ENCODE data around the gene DNM1.
A peak's percentile ranks its signal among the peaks of the same experiment; 100 is the strongest.

The DNM1 gene

DNA sequence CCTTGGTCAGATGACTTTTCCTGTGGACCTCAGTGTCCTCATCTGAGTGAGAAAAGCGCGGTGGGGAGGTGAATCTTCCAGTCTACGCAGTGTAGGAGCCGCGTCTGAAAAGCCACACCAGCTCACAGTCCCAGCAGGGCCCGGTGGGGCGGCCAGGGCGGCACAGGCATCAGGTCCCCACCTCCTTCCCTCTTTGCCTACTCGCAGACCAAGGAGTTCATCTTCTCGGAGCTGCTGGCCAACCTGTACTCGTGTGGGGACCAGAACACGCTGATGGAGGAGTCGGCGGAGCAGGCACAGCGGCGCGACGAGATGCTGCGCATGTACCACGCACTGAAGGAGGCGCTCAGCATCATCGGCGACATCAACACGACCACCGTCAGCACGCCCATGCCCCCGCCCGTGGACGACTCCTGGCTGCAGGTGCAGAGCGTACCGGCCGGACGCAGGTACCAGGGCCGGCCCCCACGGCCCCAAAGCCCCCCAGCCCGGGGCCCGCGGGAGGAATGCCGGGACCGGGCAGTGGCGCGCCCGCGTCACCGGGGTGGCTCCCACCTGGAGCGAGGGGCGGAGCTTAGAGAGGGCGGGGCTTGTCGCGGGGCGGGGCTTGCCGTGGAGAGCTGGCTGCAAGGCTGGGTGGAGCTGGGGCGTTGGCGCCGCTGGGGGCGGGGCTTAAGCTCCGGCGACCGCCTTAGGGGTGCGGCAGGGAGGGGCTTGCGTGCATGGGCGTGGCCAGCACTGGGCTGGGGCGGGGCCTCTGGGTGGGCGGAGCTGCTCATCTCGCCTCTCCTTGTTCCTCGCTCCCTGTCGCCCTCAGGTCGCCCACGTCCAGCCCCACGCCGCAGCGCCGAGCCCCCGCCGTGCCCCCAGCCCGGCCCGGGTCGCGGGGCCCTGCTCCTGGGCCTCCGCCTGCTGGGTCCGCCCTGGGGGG is 47.0 kb downstream of the DNM1 start:
- DNase-seq = peak in 32 of 56 donors; percentile 12 to 86 (median 45)

DNA sequence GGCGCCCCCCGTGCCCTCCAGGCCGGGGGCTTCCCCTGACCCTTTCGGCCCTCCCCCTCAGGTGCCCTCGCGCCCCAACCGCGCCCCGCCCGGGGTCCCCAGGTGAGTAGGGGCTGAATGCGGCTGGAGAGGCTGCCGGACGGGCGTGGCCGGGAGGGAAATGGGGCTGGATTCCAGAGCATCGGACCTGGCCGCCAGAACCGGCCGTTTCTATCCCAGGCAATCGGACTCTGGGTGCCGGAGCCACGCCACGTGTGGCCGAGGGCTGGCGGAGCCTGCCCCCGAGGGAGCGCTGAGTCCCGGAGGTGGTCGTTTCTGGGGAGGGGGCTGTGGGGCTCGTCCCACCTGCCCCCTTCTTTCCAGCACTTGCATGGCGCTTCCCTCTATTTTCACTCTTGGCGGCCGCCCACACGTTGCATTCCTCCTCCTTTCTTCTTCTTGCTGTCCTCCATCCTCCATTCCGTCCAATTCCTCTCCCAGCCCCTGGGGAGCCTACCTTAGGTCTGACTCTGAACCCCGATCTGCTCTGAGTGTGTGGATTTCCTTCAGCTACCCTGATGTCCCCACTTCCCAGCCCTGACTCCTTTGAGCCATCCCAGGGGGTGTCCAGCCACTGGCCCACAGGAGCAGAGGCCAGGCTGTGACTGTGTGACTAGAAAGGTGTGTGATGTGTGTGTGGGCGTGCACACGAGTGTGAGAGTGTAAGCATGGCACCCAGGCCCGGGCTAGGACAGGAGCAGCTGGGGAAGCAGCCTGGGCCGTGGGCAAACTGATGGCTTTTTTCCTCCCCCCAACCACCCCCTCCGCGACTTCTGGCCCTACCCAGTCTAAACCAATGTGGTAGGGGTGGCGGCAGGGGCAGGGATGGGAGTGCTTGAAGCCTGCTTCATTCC is 47.9 kb downstream of the DNM1 start:
- DNase-seq = no peak

DNA sequence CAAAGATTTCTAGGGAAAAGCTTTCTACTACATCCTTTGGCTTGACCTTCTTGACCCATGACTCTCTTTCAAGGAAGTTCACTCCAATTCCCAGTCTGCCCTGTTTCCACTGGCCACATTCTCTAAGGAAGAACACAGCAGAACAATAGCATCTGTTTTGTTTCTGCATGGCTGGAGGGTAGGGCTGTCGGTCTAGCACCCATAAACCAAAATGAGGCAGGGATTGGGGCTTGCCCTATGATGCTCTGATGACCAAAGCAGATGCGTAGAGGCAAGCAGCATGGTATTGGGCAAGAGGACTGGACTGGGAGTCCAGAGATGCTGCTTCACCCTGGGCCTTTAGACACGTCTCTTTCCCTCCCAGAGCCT is 48.5 kb downstream of the DNM1 start:
- no peak for DNase-seq

DNA sequence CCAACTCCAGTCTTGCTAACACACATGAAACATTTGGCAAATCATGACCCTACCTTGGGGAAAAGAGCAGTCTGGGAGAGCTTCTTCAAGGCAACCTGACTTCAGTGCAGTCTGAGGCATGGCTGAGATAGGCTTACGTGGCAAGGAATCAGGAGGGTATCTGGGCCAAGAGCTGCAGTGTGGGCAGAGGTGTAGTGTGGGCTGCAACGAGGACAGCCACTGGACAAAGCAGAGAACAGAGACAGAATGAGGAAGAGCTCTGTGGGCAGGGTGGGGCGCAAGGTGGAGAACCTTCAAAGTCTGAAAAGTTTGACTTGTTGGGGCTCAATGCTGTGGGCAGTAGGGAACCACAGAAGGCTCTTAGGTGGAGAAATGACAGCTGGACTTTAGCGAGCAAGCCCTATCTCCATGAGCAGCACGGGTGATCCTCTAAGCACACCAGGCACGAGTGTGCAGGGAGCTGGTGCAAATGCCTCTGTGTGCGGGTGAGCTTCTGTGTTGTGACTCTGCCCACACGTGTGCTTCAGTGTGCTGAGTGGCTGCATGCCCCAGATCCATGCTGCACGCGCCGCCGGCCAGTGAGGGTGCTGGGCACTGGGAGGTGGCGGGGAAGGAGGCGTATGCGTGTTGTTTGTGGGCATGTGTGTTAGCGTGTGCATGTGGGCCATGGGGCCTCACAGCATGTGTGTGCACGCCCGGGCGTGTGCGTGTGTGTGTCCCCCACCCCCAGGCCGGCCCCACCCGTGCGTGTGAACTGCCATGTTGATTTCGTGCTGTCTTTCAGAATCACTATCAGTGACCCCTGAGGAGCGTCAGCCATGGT is 49.3 kb downstream of the DNM1 start:
- no peak for DNase-seq

DNA sequence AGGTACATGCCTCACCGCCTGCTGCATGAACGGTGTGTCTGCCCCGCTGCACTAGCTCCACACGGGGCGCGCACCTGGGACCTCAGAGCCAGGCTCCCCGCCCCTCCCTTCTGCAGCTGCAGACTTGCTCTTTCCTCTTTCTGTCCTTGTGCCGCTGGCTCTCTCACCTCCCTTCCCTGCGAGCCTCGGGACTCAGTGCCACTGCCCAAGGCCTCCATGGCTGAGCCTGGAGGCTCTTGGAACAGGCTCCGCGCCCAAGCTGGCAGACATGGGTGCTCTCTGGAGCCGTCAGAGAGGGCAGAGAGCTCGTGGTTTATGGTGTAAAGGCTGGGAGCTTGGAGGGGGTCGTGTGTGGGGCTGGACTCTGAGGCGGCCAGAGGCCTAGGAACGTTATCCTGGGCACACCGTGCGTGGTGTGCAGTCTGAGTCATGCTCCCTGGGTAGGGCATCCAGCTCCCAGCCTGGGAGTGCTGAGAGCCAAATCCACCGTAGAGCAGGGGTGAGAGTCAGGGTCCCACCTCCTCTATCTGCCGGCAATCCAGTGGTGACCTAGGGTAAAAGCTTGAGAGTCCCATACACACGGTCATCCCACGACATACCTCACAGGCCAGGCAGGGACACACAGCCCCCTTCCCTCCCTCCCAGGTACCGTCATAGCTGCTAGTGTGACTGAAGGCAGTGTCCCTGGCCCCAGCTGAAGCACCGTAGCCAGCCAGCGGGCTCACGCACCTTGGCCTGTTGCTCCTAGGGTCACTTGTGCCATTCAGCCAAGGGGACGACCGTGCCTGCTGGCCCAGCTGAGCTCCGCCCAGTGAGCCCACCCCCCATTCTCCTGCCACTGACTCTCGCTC is 50.2 kb downstream of the DNM1 start:
- DNase-seq = no peak

DNA sequence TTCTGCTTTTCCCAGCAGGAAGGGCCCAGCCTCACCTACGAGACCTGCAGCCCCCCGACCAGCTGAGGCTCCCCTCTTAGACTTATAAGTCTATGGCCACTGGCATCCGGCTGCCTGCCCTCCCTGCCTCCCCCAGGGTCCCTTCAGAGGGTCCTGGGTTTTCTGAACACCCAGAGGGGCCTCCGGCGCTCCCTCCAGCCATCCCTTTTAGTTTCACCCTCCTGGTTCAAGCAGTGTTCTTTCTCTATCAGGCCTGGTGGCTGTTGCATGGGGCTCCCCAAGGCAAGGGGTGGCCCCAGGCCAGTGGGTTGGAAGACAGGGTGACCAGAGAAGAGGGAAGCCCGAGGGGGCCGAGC is 50.8 kb downstream of the DNM1 start:
- no peak for DNase-seq

DNA sequence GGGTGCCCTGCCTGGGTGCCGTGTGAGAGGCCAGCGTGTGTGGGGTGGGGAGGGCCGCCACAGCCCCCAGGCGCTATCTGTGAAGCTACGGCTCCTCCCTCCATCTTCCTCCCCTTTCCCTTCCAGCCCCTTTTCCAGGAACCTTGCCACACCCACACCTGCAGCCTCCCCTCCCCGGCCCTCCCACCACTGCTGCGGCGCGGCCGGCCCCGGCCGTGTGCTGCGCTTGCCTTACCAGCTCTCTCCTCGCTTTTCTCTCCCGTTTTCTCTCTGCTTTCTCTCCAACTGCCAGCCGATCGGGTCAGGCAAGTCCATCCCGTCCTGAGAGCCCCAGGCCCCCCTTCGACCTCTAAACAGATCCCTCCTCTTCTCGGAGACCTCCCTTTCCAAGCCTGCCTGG is 51.2 kb downstream of the DNM1 start:
- no peak for DNase-seq

DNA sequence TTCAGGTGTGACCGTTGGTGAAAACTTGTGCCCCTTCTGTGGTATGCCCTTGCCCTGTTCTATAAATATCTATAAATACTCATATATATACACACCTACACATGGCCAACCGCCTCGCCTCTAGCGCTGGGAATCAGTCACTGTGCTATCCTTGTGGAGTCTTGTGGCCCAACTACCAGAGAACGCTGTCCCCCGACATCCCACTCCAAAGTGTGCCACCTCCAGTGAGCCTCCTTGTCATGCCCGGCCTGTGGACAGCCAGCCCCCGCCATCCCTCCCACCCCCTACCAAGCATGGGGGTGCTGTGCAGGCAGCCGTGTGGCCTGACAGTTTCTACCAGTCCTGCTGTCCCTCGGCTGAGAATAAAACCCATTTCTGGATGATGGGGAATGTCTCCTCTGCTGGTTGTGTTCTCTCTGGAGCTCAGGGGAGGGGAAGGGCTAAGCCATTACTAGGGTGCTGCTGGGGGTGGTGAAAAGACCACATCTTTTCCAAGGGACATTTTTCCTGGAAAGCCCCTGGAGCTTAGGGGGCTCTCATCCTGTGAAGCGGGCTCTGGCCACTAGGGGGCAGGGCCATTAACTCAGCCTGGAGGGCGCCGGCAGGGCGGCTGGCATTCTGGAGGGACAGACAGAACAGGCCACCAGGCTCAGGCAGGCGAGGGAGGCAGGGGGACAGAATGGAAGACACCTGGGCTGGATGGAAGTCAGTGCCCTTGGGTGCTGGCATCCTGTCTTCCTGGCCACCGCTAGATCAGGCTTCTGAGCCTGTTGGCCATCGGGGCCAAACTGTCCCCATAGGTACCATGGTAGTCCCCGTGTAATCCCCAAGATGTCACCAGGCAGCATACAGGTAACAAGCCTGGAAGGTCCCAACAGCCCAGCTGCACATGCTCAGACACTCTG is 51.9 kb downstream of the DNM1 start:
- peak in 29 of 56 donors; percentile 13 to 71 (median 33) for DNase-seq

DNA sequence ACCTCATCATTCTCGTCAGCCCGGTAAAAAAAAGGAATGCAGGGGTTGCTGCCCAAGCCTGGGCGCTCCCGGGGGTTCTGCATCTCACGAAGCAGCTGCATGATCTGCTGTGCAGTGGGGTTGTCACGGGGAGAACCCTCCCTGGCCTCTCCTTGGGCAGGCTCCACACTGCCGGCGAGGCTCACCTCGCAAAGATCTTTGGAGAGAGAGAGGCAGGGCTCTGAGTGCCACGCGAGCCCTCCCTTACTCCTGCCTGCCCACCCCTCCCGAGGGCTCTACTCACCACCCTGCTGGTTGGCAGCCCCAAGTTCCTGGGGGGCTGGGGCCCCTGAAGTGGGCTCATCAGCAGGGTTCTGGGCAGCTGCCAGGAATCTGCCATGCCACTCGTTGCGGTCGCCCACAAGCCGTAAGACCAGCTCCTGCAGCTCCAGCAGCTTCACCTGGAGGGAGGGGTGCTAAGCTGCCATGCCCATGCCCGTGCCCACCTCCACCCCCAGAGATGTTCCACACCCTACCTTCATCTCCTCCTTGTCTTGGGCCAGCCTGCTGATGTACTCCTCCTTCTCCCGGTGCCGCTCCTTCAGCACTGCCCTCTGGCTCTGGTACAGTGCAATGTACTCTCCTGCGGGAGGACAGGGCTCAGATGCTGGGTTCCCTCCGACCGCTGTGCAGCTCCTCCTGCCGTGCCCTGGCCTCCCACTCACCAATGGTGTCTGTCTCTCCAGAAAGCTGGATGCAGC is 54.1 kb downstream of the DNM1 start:
- no peak for DNase-seq

DNA sequence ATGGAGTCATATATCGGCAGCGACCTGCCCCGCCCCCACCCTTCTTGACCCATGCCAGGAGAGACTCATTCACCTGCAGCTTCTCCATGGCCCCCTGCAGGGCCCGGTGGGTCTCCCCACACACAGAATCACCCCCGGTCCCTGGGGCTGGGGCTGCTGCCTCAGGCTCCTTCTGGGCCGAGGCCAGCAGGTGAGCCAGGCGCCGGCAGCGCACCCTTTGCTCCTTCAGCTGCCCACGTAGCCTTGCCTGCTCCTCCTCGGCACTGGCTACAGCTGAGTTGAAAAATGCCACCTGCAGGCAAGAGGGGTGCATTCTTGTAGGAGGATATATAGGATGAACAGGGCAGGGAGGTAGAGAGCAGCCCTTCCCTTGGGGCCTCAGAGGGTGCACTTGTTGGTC is 54.7 kb downstream of the DNM1 start:
- no peak for DNase-seq

DNA sequence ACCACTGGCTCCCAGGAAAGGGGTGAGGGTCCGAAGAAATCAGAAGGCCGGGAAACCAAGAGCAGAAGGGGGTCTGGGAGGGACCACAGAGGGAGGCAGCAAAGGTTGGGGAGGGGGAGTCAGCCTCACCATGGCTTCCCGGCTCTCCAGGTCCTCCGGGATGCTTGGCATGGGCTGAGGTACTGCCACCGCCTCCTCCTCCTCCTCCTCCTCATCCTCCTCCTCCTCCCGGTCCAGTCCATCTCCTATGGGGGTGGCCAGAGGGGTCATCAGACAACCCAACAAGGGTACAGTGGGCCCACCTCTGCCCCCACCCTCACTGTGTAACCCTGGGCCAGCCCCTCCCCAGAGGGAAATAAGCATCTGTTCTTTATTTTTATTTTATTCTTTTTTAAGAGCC is 55.1 kb downstream of the DNM1 start:
- no peak for DNase-seq

DNA sequence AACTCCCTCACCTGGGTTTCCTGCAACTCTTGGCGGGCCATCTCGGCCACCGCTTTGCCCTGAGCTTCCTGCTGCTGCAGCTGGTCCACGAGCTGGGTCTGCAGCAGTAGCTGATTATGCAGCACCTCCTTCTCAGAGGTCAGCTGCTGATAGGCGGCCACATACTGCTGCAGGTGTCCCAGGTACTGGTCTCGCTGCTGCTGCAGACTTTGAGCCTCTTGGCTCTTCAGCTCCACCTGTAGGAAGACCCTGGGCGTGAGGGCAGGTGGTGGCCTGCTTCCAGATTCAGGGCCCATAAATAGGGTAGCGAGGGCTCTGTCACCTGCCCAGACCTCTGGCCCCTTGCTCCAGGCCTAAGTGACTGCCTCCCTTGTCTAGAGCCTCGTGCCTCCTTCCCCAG is 56.0 kb downstream of the DNM1 start:
- no peak for DNase-seq

DNA sequence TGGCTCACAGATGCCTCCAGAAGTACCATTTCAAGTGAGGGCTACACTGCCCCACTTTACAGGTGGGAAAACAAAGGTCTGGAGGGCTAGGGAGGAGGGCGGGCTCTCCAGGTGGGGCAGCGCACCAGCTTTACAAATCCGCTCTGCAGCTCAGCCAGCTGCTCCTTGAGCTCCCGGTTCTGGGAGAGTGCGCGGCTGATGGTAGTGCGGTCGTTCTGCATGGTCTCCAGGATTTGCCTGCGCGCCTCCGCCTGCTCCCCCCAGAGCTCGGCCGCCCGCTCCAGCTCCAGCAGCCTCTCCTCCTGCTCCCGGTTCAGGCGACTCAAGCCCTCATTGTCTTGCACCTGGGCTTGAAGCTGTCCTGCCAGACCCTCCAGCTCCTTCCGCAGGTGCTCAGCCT is 57.2 kb downstream of the DNM1 start:
- no peak for DNase-seq

DNA sequence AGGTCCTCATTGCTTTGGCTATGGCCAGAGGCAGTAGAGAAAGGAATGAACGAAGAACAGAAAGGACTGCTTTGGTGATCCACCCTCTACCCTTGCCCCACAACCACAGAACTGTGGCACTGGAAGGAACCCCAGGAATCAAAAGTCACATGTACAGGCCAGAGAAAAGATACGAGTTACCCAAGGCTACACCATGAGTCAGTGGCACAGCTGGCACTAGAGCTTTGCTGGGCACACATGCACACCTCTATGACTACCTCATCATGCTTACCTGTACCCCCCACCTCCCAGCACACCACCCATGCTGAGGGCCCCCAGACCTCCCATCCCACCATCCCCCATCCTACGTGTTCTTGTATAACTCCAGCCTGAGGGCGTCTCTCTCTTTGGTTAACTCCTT is 59.5 kb downstream of the DNM1 start:
- DNase-seq = no peak

DNA sequence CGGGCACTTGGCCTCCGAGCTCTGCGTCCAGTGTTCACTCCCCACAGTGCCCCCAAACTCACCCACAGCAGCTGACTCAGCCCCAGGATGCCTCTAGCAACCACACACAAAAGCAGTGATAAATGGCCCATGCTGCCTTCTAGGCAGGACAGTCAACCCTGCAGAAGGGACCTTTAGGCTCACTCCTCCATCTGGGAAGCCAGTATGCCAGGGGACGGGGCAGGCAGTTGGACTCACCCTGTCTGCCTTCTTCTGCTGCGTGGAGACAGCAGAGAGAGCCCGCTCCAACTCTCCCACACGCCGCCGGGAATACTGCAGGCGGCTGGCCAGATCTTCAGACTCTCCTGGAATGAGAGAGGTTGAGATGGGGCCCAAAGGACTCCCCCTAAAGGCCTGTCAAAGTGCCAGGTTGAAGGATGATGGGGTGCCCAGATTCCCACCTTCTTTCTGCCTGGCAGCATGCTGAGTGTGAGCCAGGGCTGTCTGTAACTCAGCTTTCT is 62.2 kb downstream of the DNM1 start:
- DNase-seq = no peak

DNA sequence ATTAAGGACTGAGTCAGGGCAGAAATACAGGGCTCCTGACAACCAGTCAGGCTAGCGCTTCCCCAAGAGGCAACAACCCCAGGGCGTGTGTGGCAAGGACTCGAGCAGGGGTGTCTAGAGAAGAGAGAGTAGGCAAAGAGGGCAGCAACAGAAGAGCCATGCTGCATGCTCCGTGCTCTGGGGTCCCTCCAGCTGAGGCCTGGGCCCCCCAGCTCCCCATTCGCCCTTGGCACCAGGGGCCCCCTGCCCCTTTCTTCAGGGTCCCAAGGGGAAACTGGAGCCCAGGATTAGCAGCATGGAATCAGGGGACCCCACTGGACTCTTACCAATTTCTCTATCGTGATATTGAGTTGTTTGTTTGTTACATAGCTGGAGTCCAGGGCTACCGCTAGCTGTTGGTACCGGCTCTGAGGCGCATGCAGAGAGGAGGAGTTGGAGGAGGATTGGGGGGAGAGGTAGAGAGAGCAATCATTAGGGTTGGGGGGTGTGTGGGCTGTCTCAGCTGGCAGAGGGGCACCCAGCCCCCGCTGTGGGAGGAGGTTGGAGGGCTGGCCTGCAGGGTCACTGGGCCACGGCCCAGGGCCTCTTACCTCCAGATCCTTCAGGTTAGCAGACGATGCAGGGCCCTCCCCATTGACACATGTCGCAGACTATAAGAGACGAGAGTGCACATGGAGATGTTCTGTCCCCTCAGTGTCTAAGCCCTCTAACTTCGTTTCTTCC is 63.9 kb downstream of the DNM1 start:
- no peak for DNase-seq

DNA sequence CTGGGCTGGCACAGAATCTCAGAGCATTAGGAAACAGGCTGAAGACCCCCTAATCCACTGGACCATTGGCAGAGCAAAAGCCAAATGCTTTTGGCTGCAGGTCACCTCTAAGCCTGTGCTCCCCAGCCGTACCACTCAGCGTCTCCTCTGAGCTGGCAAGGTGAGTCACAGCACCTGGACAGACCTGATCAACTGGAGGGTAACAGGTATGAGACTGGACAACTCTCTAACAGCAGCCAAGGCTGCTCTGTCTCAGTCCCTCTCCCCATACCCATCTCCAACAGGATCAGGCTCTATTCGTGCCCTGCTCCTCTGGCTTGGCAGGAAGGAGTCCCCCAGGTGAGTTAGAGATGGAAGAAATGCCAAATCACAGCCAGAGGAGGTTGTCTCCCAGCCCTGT is 67.9 kb downstream of the DNM1 start:
- DNase-seq = no peak

DNA sequence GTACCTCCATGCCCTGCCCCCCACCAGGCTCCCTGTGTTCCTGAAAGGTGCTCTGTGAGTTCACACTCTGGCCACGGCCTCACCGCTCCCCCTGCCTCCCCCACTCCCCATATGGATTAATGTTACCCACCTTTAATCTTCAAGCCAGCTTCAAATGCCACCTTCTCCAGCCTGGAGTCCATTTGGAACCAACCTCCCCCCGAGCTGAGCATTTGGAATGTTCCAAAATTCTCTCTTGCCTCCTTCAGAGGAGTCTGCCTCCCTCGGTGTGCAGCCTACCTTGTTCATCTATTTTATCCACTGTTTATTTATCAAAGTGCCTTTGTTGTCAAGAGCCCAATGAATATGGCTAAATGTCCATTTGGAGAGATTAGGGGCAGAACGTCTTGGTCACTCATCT is 68.3 kb downstream of the DNM1 start:
- DNase-seq = no peak

All from amygdala (tissue), 56 donors.